Adrenal gland (tissue), 12 donors: ENCODE measurements around the gene P3H2. TPM values are rescaled to one million over a fixed set of nuclear protein-coding genes. Genes with fewer than 3 reads are reported as not detected.
A peak's percentile ranks its signal among the peaks of the same experiment; 100 is the strongest.

Experiments used
- DNase-seq, 7 donors: peaks; one replicate each; pipeline ENCODE4 v3.0.0-alpha.2; 2019 to 2020
- H3K27ac ChIP-seq, 5 donors: fragments of 200-600 bp; sonication (generic) in 4 of 5; 1 replicate in 3 of 5; 2 replicates in 2 of 5; pipeline versions ENCODE4 v1.5.1 to v1.8.0; 2016 to 2020; ENCODE audit warnings: mild to moderate bottlenecking in 1 of 5
- H3K27me3 ChIP-seq: fragments of 200-600 bp; 2 replicates; pipeline ENCODE4 v1.8.0; 2021
- H3K36me3 ChIP-seq, 2 donors: fragments of 200-600 bp; replicated peaks in 1 of 2; 1 replicate in 1 of 2; 2 replicates in 1 of 2; pipeline versions ENCODE4 v1.5.1 to v1.8.0; 2018 to 2022
- H3K4me1 ChIP-seq, 2 donors: fragments of 200-600 bp; replicated peaks in 1 of 2; 1 replicate in 1 of 2; 2 replicates in 1 of 2; pipeline versions ENCODE4 v1.5.1 to v1.8.0; 2018 to 2021
- H3K4me3 ChIP-seq, 4 donors: fragments of 200-600 bp; sonication (generic) in 3 of 4; one replicate each; pipeline ENCODE4 v1.5.1; 2016 to 2018
- H3K9me3 ChIP-seq, 3 donors: fragments of 200-600 bp; sonication (generic) in 1 of 3; replicated peaks in 1 of 3; 1 replicate in 2 of 3; 2 replicates in 1 of 3; pipeline versions ENCODE4 v1.5.1 to v1.8.0; 2016 to 2021
- POLR2A ChIP-seq, 2 donors: fragments of 450-650 bp; IDR thresholded peaks; one replicate each; pipeline ENCODE4 v1.6.1; 2017; ENCODE audit warnings: antibody characterized with exemption in 2 of 2, mild to moderate bottlenecking in 2 of 2, moderate library complexity in 1 of 2
- WGBS, 4 donors: extraction: QIAGEN DNeasy Blood & Tissue Kit in 2 of 4; methylation state at CpG; one replicate each; pipeline versions ENCODE4 v1.1.5 to v1.1.7; 2013 to 2017; 5-methylcytosine and 5-hydroxymethylcytosine counted together
- intact Hi-C, 2 donors: fragments of 100-400 bp; cut with DNase I; formaldehyde crosslinking; loops; one replicate each; pipeline versions ENCODE4 v1.14.1 to v1.15.0; 2022 to 2023
- polyA plus RNA-seq, 3 donors: library from polyadenylated mRNA; stranded (reverse); fragments of 200-250 nt in 2 of 3; fragments of 350-450 nt in 1 of 3; fragmentation: Illumina TruSeq in 1 of 3; extraction: RNeasy Lipid Tissue Mini Kit (QIAGEN cat#74804) in 1 of 3; gene quantifications; one replicate each; pipeline ENCODE4 v1.2.3, GENCODE V29; 2013 to 2014
- total RNA-seq, 9 donors: library from RNA; depleted of rRNA in 4 of 9; stranded (reverse); fragments of >200 nt in 4 of 9; fragments of 120-200 nt in 1 of 9; fragmentation: NEBNext Ultra II Directional in 1 of 9; extraction: Animal tissue kit (Norgen Biotek cat#: 25700) in 1 of 9; gene quantifications; one replicate each; pipeline versions ENCODE4 v1.1.0 to v1.2.4, GENCODE V29; 2013 to 2023
- TF ChIP-seq, protein P1 (sequence below), 6 experiments: fragments of 450-650 bp in 4 of 6; fragments of 200-600 bp in 2 of 6; sonication (generic) in 1 of 6; IDR thresholded peaks; 1 replicate in 5 of 6; 2 replicates in 1 of 6; pipeline versions ENCODE4 v1.5.1 to v1.8.0; 2016 to 2021; ENCODE audit warnings: antibody characterized with exemption in 6 of 6, mild to moderate bottlenecking in 2 of 6, moderate library complexity in 1 of 6
- donor health status: healthy with polysubstance abuse.
- donor health status: Bipolar disorder and iron deficiency.
- donor health status: DM: yes; HTN: yes; CAD: no.
- donor health status: DM: no; HTN: no; CAD: no.
- donor health status: DM: no; HTN: no; CAD: no.
- donor health status: DM: yes; HTN: yes; CAD: no.

The P3H2 gene
- total and polyA plus RNA-seq, 12 donors = 22.8 to 175 (median 88.1) TPM

DNA sequence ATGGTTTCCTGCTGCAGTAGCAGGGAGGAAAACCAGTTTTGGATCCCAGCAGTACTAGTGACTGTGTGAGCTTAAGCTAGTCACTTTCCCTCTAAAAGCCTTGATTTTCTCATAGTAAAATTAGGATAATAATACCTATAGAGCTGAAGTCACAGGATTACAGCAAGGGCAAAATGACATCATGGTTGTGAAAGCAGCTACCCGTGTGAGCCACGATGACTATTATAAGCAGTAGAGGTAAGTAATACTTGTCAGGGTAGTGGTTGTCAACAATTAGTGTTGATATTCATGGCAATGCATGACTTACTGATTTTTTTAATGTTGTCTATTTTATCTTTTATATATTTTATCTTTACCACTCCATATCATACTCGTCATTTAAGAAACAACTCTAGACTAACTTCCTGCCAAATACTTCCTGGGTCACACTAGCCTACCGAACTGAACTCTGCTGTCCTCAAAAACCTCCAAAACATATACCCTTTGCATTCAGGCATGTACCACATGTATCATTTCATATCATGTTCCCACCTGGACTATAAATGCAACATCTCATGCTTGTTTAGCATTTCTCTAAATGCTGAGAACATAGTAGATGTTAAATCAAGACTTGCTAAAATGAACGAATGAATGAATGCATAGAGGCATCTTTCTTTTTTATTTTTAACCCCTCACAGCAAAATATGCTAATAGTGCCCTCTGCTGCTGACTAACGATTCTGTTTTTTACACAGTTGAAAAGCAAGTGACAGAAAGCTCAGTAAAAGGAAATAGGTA, 172.6 kb downstream of the P3H2 start:
- H3K4me3 ChIP-seq = no peak overlapping the region
- H3K36me3 ChIP-seq = no peaks in the 10 kb centered on the region
- no peaks in the 10 kb centered on the region for H3K9me3 ChIP-seq
- no peaks in the 10 kb centered on the region for H3K27me3 ChIP-seq
- intact Hi-C loops = loop anchor here in 1 of 2 donors (10.0 kb wide), 1 partner anchor 673 kb away; no protein-coding TSS in a partner anchor
- TF ChIP-seq, protein P1, sequence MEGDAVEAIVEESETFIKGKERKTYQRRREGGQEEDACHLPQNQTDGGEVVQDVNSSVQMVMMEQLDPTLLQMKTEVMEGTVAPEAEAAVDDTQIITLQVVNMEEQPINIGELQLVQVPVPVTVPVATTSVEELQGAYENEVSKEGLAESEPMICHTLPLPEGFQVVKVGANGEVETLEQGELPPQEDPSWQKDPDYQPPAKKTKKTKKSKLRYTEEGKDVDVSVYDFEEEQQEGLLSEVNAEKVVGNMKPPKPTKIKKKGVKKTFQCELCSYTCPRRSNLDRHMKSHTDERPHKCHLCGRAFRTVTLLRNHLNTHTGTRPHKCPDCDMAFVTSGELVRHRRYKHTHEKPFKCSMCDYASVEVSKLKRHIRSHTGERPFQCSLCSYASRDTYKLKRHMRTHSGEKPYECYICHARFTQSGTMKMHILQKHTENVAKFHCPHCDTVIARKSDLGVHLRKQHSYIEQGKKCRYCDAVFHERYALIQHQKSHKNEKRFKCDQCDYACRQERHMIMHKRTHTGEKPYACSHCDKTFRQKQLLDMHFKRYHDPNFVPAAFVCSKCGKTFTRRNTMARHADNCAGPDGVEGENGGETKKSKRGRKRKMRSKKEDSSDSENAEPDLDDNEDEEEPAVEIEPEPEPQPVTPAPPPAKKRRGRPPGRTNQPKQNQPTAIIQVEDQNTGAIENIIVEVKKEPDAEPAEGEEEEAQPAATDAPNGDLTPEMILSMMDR (IDR thresholded peaks at IDR 0.05) = peak; percentile 31 to 52 (median 46)
- TF ChIP-seq POLR2A (IDR thresholded peaks at IDR 0.05) = no peak
- H3K4me1 ChIP-seq = no peaks in the 10 kb centered on the region
- WGBS, 4 donors = 40 to 49% (median 45%) methylated on average over 6 of the region's 6 CpGs
- H3K27ac ChIP-seq = no peak overlapping the region
- no peak for DNase-seq

GRCh38 chr3:189947068-189947467, 173.6 kb downstream of the P3H2 start:
- intact Hi-C loops = loop anchor here in 1 of 2 donors (10.0 kb wide), 1 partner anchor 672 kb away; no protein-coding TSS in a partner anchor
- WGBS, 4 donors = 60 to 74% (median 65%) methylated on average over 4 of the region's 4 CpGs

GRCh38 chr3:189945935-189946709, 174.6 kb downstream of the P3H2 start:
- no peaks in the 10 kb centered on the region for H3K4me1 ChIP-seq
- H3K27ac ChIP-seq = no peak overlapping the region
- no peaks in the 10 kb centered on the region for H3K36me3 ChIP-seq
- no peaks in the 10 kb centered on the region for H3K9me3 ChIP-seq
- H3K27me3 ChIP-seq = no peaks in the 10 kb centered on the region
- WGBS, 4 donors = 94 to 95% (median 95%) methylated on average over 6 of the region's 6 CpGs
- no peak overlapping the region for H3K4me3 ChIP-seq
- intact Hi-C loops = loop anchor here in 1 of 2 donors (10.0 kb wide), 1 partner anchor 671 kb away; no protein-coding TSS in a partner anchor
- DNase-seq = no peak
- no peak for TF ChIP-seq POLR2A (IDR thresholded peaks at IDR 0.05)
- TF ChIP-seq, protein P1 (IDR thresholded peaks at IDR 0.05) = no peak

More at GRCh38 chr3:189947068-189947467, 173.6 kb downstream of the P3H2 start:
- H3K27me3 ChIP-seq = no peaks in the 10 kb centered on the region
- TF ChIP-seq POLR2A (IDR thresholded peaks at IDR 0.05) = no peak
- TF ChIP-seq, protein P1 (IDR thresholded peaks at IDR 0.05) = no peak
- no peak for DNase-seq
- H3K36me3 ChIP-seq = no peaks in the 10 kb centered on the region
- no peak overlapping the region for H3K27ac ChIP-seq
- H3K4me1 ChIP-seq = no peaks in the 10 kb centered on the region
- no peaks in the 10 kb centered on the region for H3K9me3 ChIP-seq
- no peak overlapping the region for H3K4me3 ChIP-seq
